NCI-H526 (cell line): ENCODE data around the gene ZNF287.

Experiments used
- DNase-seq, 2 experiments: peaks; one replicate each; lab custom pipeline; 2025; lab: John Stamatoyannopoulos, UW

The ZNF287 gene

DNA sequence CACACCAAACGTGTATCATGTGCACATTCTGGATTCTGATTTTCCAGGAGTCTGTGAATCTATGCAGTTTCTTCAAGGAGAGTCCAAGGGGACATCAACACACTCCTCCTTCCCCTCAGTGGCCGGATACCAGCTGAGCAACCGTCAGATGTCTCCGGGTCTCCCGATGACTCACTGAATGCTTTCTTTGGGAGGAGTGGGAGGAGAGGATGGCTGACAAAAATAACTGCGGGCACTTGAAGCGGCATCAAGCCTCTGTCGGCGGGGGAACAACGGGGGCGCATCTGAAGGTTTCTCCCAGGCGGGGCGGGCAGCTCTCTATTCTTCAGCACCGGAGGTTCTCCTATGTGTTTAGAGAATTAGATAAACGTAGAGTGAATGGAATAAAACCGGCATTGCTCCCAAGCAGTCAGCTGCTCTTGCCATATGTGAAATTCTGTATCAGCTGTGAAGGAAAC is 52.4 kb downstream of the ZNF287 start:
- DNase-seq: no peak

DNA sequence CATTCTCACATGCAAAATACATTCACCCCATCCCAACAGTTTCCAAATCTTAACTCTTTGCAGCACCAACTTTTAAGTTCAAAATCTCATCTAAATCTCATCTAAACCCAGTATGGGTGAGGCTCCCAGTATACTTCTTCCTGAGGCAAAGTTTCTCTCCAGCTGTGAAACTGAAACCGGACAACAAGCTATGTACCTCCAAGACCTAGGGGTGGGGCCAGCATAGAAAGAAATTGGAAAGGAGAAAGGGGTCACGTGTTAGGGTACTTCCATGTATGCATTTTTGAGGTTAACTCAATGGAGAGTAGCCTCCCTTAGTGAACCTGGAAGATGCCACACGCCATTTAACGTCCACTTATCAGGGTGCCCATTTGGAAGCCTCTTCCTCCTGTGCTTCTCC is 53.1 kb downstream of the ZNF287 start:
- no peak for DNase-seq

DNA sequence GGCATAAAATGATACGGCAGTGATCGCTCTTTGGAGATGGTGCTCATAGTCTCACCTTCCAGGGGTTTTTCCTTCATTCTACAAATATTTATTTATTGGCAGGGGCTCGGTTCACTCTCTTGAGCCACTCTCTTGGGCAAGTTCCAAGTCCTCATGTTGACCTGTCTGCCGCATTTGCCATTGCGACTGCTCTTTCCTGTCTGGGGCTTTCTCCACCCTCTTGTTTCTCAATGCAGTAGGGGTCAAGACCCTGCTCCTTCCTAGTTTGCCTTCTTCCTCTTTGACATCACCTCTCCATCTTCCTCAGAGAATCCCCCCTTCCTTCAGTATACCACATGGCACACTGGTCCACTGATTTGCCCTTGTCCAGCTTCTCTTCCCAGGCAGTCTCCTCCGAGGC is 55.1 kb downstream of the ZNF287 start:
- DNase-seq: no peak

DNA sequence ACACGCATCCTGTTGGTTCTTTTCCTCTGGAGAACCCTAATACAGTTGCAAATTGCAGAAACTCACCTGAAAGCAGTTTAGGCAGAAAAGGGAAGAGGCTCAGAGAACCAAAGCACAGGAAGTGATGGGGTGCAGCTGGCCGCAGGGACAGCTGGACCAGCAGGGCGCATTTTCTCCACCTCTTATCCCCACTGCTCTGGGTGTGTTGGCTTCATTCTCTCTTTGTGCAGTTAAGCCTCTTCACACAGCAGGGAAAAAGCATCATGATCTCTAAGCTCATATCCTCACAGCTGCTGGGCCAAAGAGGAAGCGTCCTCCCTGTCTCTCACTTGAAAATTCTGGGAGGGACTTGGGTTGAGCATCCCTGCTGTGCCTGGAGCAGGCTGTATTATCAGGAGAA is 57.0 kb downstream of the ZNF287 start:
- DNase-seq: no peak

GRCh38 chr17:16511593-16511992 is 57.4 kb downstream of the ZNF287 start:
- DNase-seq: no peak

- no peak for DNase-seq
Observed at GRCh38 chr17:16507918-16508533, 61.0 kb downstream of the ZNF287 start.

GRCh38 chr17:16506188-16506587 is 62.8 kb downstream of the ZNF287 start:
- no peak for DNase-seq

DNA sequence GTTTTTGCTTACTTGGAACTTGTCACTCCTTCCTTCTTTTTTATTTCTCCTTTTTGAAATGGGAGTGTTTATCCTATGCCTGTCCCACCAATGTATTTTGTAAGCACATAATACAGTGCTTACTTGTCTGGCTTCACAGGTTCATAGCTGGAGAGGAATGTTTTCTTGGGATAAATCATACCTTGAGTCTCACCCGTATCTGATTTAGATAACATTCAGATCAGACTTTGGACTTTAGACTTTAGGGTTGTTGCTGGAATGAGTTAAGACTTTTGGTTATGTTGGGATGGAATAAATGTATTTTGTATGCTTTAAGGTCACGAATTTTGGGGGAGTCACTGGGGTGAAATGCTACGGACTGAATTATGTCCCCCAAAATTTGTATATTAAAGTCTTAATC is 64.0 kb downstream of the ZNF287 start:
- DNase-seq: no peak
